ENCODE measurements around the gene PAN2.
"Not testable (repeated sequence)": the region's sequence is repeated elsewhere in the genome, so short reads cannot be mapped to it uniquely, and the experiment has no call there.

Gene PAN2

DNA sequence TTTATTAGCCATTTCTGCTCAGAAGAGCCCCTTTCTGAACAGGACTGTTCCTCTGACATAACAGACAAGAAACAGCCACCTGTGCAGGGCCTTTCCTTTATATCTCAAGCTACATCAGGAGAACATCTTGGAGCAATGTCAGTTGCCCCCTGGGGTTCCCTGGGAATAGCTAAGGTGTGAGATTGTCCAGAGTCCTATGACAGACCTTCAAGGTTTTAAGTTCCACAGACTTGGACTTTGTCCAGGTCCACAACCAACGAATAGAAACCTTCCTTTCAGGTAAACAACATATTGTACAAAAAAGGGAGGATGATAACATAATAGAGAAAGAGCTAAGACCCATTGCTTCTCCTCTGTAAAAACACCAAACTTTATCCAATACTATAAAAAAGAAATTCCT lies 7.8 kb upstream of the PAN2 start:
- Histone ChIP-seq H3K36me3 (ENCODE audit: control insufficient read depth, insufficient read depth, low read length) (peaks cover 35% of the 10 kb centered on the region), H3K27ac (ENCODE audit: low read depth, low read length) (no peak overlapping the region), H3K4me3 (ENCODE audit: low read depth, low read length) (no peak overlapping the region), H3K4me1 (ENCODE audit: control insufficient read depth, insufficient read depth, low read length) (peaks cover 23% of the 10 kb centered on the region), H3K9me3 (ENCODE audit: control insufficient read depth, insufficient read depth, low read length) (no peaks in the 10 kb centered on the region), H3K27me3 (ENCODE audit: control insufficient read depth, insufficient read depth, low read length) (no peaks in the 10 kb centered on the region; the same call in 1 of the 2 replicates), H3K9ac (ENCODE audit: low read depth, low read length) (no peak overlapping the region)

DNA sequence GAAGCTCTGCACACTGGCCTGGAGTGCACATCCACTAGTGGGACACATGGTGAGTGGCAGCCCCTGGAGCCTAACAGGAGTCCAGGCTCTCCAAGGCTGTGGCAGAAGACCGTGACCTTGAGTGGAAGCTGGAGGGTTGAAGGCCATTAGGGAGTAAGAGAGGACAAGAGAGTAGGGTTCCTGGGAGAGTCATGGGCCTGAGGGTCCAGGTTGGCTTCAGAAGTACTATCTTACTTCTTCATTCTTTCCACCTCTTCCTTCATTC lies 5.3 kb upstream of the PAN2 start:
- Histone ChIP-seq H3K9ac (ENCODE audit: low read depth, low read length) (peak overlapping the region; percentile 9; the same call in 1 of the 2 replicates), H3K4me1 (ENCODE audit: control insufficient read depth, insufficient read depth, low read length) (peaks cover 26% of the 10 kb centered on the region), H3K9me3 (ENCODE audit: control insufficient read depth, insufficient read depth, low read length) (no peaks in the 10 kb centered on the region), H3K27ac (ENCODE audit: low read depth, low read length) (peak overlapping the region; percentile 85), H3K36me3 (ENCODE audit: control insufficient read depth, insufficient read depth, low read length) (peaks cover 21% of the 10 kb centered on the region), H3K4me3 (ENCODE audit: low read depth, low read length) (peak overlapping the region; percentile 23), H3K27me3 (ENCODE audit: control insufficient read depth, insufficient read depth, low read length) (no peaks in the 10 kb centered on the region; the same call in 1 of the 2 replicates)

DNA sequence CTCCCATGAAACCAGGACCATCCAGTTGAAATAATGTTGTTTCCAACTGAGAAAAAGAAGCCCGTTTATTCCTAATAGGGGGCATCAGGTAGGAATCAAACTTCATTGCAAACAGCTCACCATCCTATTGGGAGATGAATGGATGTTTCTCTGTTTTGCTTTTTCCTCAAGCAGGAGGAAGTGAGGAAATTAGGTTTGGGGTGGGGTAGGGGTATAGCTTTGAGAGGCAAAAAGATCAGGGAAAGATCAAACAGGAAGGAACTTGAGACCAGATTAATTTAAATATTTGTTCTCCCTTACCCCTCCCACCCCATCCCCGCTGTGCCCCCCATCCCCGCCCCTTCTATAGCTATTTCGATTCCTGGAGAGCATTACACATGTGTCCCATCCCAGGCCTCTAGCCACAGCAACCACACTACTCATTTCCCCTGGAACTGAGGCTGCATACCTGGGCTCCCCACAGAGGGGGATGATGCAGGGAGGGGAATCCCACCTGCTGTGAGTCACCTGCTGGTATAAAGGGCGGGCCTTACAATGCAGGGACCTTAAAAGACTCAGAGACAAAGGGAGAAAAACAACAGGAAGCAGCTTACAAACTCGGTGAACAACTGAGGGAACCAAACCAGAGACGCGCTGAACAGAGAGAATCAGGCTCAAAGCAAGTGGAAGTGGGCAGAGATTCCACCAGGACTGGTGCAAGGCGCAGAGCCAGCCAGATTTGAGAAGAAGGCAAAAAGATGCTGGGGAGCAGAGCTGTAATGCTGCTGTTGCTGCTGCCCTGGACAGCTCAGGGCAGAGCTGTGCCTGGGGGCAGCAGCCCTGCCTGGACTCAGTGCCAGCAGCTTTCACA lies 4.7 kb upstream of the PAN2 start, which contains the start of gene IL23A:
Gene IL23A, plus strand, starts transcription at position 577 of the 850 bp plus-strand sequence. Its CDS starts 161 bp downstream, at position 738.
- peak within 1 kb of the TSS; percentile 23 for H3K4me3 ChIP-seq (ENCODE audit: low read depth, low read length)
- peaks cover 26% of the 10 kb centered on the region for H3K4me1 ChIP-seq (ENCODE audit: control insufficient read depth, insufficient read depth, low read length)
- peak within 1 kb of the TSS; percentile 85 for H3K27ac ChIP-seq (ENCODE audit: low read depth, low read length)
- peaks cover 15% of the 10 kb centered on the region for H3K36me3 ChIP-seq (ENCODE audit: control insufficient read depth, insufficient read depth, low read length)
- peak within 1 kb of the TSS; percentile 9; the same call in 1 of the 2 replicates for H3K9ac ChIP-seq (ENCODE audit: low read depth, low read length)
- no peaks in the 10 kb centered on the region for H3K9me3 ChIP-seq (ENCODE audit: control insufficient read depth, insufficient read depth, low read length)
- no peaks in the 10 kb centered on the region; the same call in 1 of the 2 replicates for H3K27me3 ChIP-seq (ENCODE audit: control insufficient read depth, insufficient read depth, low read length)

DNA sequence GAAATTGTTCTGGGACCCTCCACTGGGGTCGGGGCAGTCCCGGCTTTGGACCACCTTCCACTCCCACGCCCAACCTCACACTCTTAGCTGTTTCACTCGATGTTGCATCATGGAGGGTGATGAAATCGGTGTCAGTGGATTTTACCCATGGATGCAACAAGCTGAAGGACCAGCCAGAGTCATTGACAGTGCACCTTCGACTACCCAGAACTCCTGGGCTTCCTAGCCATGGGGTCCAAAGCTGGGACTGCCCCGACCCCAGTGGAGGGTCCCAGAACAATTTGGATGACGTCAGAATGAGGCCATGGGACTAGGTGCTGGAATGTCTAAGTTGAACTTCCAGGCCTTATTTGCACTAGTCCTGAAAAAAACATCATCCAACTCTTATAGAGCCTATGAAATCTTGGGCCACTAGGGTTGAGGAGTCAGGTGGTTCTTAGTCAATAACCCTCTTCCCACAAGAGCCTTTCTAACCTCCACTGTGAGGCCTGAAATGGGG lies 4.0 kb upstream of the PAN2 start:
- peak overlapping the region; percentile 69 for H3K27ac ChIP-seq (ENCODE audit: low read depth, low read length)
- peaks cover 32% of the 10 kb centered on the region for H3K4me1 ChIP-seq (ENCODE audit: control insufficient read depth, insufficient read depth, low read length)
- no peaks in the 10 kb centered on the region; the same call in 1 of the 2 replicates for H3K27me3 ChIP-seq (ENCODE audit: control insufficient read depth, insufficient read depth, low read length)
- no peaks in the 10 kb centered on the region for H3K9me3 ChIP-seq (ENCODE audit: control insufficient read depth, insufficient read depth, low read length)
- peaks cover 8% of the 10 kb centered on the region; the same call in 1 of the 2 replicates for H3K36me3 ChIP-seq (ENCODE audit: control insufficient read depth, insufficient read depth, low read length)
- H3K4me3 ChIP-seq (ENCODE audit: low read depth, low read length), result peak overlapping the region; percentile 22
- H3K9ac ChIP-seq (ENCODE audit: low read depth, low read length), result no peak overlapping the region

DNA sequence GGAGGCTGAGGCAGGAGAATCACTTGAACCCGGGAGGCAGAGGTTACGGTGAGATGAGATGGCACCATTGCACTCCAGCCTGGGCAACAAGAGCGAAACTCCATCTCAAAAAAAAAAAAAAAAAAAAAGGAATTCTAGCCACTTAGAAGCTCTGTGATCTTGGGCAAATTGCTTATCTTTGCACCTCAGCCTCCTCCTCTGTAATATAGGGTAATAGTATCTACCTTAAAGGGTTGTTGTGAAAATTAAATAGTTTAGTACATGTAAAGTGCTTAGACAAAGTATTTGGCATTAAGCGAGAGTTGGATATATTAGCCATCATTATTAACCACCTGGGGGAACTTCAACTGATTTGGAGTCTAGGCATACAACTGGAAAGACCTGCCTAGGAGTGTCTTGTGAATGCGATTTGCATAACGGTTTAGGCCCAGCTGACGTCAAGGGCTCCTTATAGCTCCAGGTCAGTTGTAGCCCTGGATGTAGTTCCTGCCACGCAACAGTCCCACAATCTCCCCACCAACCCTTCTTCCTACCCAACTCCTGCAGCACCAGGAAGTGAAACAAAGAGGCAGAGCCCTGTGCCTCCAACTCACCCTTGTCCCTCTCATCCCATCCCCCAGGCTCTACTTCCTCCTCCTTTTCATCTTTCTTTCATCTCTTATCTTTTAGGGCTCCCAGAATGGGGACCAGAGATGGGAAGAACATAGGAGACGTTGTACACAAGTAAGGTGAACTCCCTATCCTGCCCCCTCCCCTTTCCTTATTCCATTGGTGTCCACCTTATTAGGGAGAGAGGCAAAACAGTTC lies 2.8 kb upstream of the PAN2 start:
- H3K4me1 ChIP-seq (ENCODE audit: control insufficient read depth, insufficient read depth, low read length), result peaks cover 33% of the 10 kb centered on the region
- H3K36me3 ChIP-seq (ENCODE audit: control insufficient read depth, insufficient read depth, low read length), result peaks cover under 1% of the 10 kb centered on the region; the same call in 1 of the 2 replicates
- H3K27ac ChIP-seq (ENCODE audit: low read depth, low read length), result no peak overlapping the region
- H3K9me3 ChIP-seq (ENCODE audit: control insufficient read depth, insufficient read depth, low read length), result no peaks in the 10 kb centered on the region
- H3K4me3 ChIP-seq (ENCODE audit: low read depth, low read length), result no peak overlapping the region
- H3K27me3 ChIP-seq (ENCODE audit: control insufficient read depth, insufficient read depth, low read length), result no peaks in the 10 kb centered on the region; the same call in 1 of the 2 replicates
- no peak overlapping the region for H3K9ac ChIP-seq (ENCODE audit: low read depth, low read length)

DNA sequence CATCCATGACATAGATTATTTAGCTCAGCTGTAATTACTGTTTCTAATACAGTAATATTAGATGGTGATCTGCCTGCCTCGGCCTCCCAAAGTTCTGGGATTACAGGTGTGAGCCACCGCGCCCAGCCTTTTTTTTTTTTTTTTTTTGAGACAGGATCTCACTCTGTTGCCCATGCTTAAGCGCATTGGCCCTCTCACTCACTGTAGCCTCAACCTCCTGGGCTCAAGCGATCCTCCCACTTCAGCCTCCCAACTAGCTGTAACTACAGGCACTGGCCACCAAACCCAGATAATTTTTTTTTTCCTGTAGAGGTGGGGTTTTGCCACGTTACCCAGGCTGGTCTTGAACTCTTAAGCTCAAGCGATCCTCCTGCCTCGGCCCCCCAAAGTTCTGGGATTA lies 1.7 kb upstream of the PAN2 start:
- not testable (repeated sequence) for H3K9me3 ChIP-seq (ENCODE audit: control insufficient read depth, insufficient read depth, low read length); H3K4me3 ChIP-seq (ENCODE audit: low read depth, low read length); H3K27me3 ChIP-seq (ENCODE audit: control insufficient read depth, insufficient read depth, low read length); H3K9ac ChIP-seq (ENCODE audit: low read depth, low read length); H3K36me3 ChIP-seq (ENCODE audit: control insufficient read depth, insufficient read depth, low read length); H3K27ac ChIP-seq (ENCODE audit: low read depth, low read length)
- peaks cover 33% of the 10 kb centered on the region for H3K4me1 ChIP-seq (ENCODE audit: control insufficient read depth, insufficient read depth, low read length)

DNA sequence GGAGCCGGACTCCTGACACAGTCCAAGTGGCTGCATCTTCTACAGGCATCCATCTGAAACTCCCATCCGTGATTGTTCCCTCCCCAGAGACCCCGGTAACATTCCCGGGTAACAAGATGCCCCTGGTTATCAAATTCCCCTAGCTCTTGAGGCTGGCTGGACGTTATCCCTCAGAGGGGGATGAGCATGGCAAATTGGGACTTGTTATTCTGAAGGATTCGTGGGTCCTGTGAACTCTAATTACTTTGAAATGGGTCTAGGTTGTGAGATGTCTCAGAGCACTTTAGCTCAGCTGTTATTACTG lies 642 bp upstream of the PAN2 start:
- H3K27me3 ChIP-seq (ENCODE audit: control insufficient read depth, insufficient read depth, low read length), result no peaks in the 10 kb centered on the region
- peak overlapping the region; percentile 93 for H3K27ac ChIP-seq (ENCODE audit: low read depth, low read length)
- peak overlapping the region; percentile 82 for H3K9ac ChIP-seq (ENCODE audit: low read depth, low read length)
- no peaks in the 10 kb centered on the region for H3K36me3 ChIP-seq (ENCODE audit: control insufficient read depth, insufficient read depth, low read length)
- peaks cover 30% of the 10 kb centered on the region for H3K4me1 ChIP-seq (ENCODE audit: control insufficient read depth, insufficient read depth, low read length)
- H3K9me3 ChIP-seq (ENCODE audit: control insufficient read depth, insufficient read depth, low read length), result no peaks in the 10 kb centered on the region
- peak overlapping the region; percentile 94 for H3K4me3 ChIP-seq (ENCODE audit: low read depth, low read length)

DNA sequence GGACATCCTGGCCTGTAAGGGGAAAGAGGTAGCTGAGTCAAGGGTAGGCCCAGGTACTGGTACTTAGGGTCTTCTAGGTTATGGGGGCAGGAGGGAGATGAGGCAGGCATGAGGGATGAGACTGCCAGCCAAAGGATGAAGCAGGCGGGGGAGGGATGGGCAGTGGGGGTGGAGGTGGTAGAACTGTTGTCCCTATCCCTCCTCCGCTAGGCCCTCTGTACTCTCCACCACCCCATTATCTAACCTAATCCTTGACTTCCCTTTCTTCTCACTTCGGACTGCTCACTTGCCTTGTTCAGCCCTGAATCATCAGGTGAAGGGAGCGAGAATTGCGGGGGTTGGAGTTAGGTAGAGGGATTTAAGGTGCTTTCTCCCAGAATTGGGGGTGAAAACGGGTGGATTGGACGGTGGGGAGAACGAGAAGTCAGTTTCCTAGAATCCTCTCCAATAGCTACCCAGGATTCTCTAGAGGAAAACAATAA lies 562 bp downstream of the PAN2 start:
- Histone ChIP-seq H3K9me3 (ENCODE audit: control insufficient read depth, insufficient read depth, low read length) (no peaks in the 10 kb centered on the region), H3K9ac (ENCODE audit: low read depth, low read length) (peak overlapping the region; percentile 82), H3K36me3 (ENCODE audit: control insufficient read depth, insufficient read depth, low read length) (0 out of 2 replicates have a peak, but pooled peaks cover under 1% of the 10 kb centered on the region), H3K27me3 (ENCODE audit: control insufficient read depth, insufficient read depth, low read length) (no peaks in the 10 kb centered on the region), H3K4me3 (ENCODE audit: low read depth, low read length) (peak overlapping the region; percentile 94), H3K27ac (ENCODE audit: low read depth, low read length) (peak overlapping the region; percentile 93), H3K4me1 (ENCODE audit: control insufficient read depth, insufficient read depth, low read length) (peaks cover 21% of the 10 kb centered on the region)

DNA sequence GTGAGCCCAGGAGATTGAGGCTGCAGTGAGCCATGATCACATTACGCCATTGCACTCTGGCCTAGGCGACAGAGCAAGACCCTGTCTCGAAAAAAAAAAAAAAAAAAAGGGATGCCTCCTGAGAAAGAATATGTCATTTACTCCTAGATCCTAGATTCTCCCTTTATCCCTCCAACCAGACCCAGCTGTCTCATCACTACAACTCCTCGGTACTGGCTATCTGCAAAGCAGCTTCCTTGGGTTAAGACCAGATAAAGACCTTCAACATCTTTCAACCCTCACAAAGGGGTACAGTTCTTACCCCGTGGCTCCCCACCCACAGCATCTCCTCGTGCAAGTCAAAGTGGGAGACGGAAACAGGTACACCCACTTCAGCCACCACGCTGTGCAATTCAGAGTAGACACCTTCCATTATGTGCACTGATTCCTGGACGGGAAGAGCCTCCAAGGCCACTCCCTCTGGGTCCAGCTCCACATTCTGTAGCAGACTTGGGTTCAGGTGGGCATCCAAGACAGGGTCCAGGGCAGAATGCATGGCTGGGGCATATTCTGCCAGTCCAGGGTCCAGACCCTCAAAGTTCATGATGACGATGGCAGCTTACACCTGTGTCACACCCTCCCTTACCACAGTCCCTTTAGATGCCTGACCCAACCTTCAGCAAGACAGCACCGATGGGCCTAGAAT lies 1.1 kb downstream of the PAN2 start:
- H3K4me3 ChIP-seq (ENCODE audit: low read depth, low read length), result peak overlapping the region; percentile 94
- H3K9ac ChIP-seq (ENCODE audit: low read depth, low read length), result no peak overlapping the region
- 0 out of 2 replicates have a peak, but pooled peaks cover 6% of the 10 kb centered on the region for H3K36me3 ChIP-seq (ENCODE audit: control insufficient read depth, insufficient read depth, low read length)
- no peaks in the 10 kb centered on the region for H3K9me3 ChIP-seq (ENCODE audit: control insufficient read depth, insufficient read depth, low read length)
- no peaks in the 10 kb centered on the region for H3K27me3 ChIP-seq (ENCODE audit: control insufficient read depth, insufficient read depth, low read length)
- peak overlapping the region; percentile 93 for H3K27ac ChIP-seq (ENCODE audit: low read depth, low read length)
- H3K4me1 ChIP-seq (ENCODE audit: control insufficient read depth, insufficient read depth, low read length), result peaks cover 15% of the 10 kb centered on the region

DNA sequence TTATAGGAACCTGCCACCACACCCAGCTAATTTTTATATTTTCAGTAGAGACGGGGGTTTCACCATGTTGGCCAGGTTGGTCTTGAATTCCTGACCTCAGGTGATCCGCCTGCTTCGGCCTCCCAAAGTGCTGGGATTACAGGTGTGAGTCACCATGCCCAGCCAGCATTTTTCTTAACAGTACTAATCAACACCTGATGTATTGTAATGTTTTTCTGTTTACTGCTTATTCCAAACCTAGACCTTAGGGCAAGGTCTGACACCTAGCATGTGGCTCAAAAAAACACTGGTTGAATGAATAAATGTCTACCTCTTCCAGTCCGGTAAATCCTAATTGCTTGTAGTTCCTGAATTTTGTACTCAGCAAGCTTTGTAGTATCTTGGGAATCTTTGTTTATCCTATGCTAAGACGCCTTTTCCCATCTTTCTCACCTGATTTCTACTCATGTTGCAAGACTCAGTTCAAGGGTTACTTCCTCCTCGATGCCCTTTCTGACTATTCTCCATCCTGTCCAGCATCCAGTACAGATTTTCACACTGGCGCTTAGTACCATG lies 2.8 kb downstream of the PAN2 start:
- Histone ChIP-seq H3K27ac (ENCODE audit: low read depth, low read length) (no peak overlapping the region), H3K9me3 (ENCODE audit: control insufficient read depth, insufficient read depth, low read length) (no peaks in the 10 kb centered on the region), H3K4me1 (ENCODE audit: control insufficient read depth, insufficient read depth, low read length) (peaks cover 7% of the 10 kb centered on the region), H3K27me3 (ENCODE audit: control insufficient read depth, insufficient read depth, low read length) (no peaks in the 10 kb centered on the region), H3K9ac (ENCODE audit: low read depth, low read length) (no peak overlapping the region), H3K4me3 (ENCODE audit: low read depth, low read length) (no peak overlapping the region), H3K36me3 (ENCODE audit: control insufficient read depth, insufficient read depth, low read length) (peaks cover 21% of the 10 kb centered on the region)

All from HUES48 (cell line).